Germinal center (tissue), 1 donor: Measurements from ENCODE around the gene TNFRSF21.
A peak's percentile ranks its signal among the peaks of the same experiment; 100 is the strongest.
"Not testable (repeated sequence)": the region's sequence is repeated elsewhere in the genome, so short reads cannot be mapped to it uniquely, and the experiment has no call there.

Experiments
- DNase-seq: peaks from one replicate; pipeline ENCODE4 v3.0.0; 2012; ENCODE audit warnings: mixed read lengths, low spot score

TNFRSF21 gene

GRCh38 chr6:47309291-47310130 lies at the start of gene TNFRSF21:
TNFRSF21 (minus strand) TSS chr6:47309905; CDS start chr6:47309511, 394 bp downstream.
- DNase-seq = peak; percentile 87

GRCh38 chr6:47358440-47359225 lies 48.9 kb upstream of the TNFRSF21 start:
- DNase-seq = no peak

GRCh38 chr6:47357827-47358226 lies 48.1 kb upstream of the TNFRSF21 start:
- DNase-seq = no peak

- DNase-seq = no peak
Observed at GRCh38 chr6:47355496-47355895, 45.8 kb upstream of the TNFRSF21 start.

GRCh38 chr6:47353871-47354270 lies 44.2 kb upstream of the TNFRSF21 start:
- no peak for DNase-seq

GRCh38 chr6:47352966-47353365 lies 43.3 kb upstream of the TNFRSF21 start:
- DNase-seq = no peak

GRCh38 chr6:47352194-47352920 lies 42.7 kb upstream of the TNFRSF21 start:
- DNase-seq = no peak

GRCh38 chr6:47351621-47352020 lies 41.9 kb upstream of the TNFRSF21 start:
- no peak for DNase-seq

- no peak for DNase-seq
Observed at GRCh38 chr6:47349931-47350330, 40.2 kb upstream of the TNFRSF21 start.

GRCh38 chr6:47348316-47348863 lies 38.7 kb upstream of the TNFRSF21 start:
- DNase-seq = no peak

GRCh38 chr6:47345761-47346160 lies 36.1 kb upstream of the TNFRSF21 start:
- no peak for DNase-seq

GRCh38 chr6:47344022-47344421 lies 34.3 kb upstream of the TNFRSF21 start:
- no peak for DNase-seq

GRCh38 chr6:47343600-47343999 lies 33.9 kb upstream of the TNFRSF21 start:
- no peak for DNase-seq

GRCh38 chr6:47342824-47343223 lies 33.1 kb upstream of the TNFRSF21 start:
- DNase-seq = no peak

GRCh38 chr6:47337519-47337918 lies 27.8 kb upstream of the TNFRSF21 start:
- DNase-seq = no peak

GRCh38 chr6:47336334-47336733 lies 26.6 kb upstream of the TNFRSF21 start:
- DNase-seq = no peak

- DNase-seq = peak; percentile 21
Observed at GRCh38 chr6:47335466-47335865, 25.8 kb upstream of the TNFRSF21 start.

- DNase-seq = no peak
Observed at GRCh38 chr6:47334334-47334733, 24.6 kb upstream of the TNFRSF21 start.

GRCh38 chr6:47328606-47329005 lies 18.9 kb upstream of the TNFRSF21 start:
- DNase-seq = not testable (repeated sequence)

GRCh38 chr6:47328139-47328538 lies 18.4 kb upstream of the TNFRSF21 start:
- DNase-seq = not testable (repeated sequence)

- no peak for DNase-seq
Observed at GRCh38 chr6:47323887-47324286, 14.2 kb upstream of the TNFRSF21 start.

- no peak for DNase-seq
Observed at GRCh38 chr6:47323321-47323720, 13.6 kb upstream of the TNFRSF21 start.
